Activated naive CD4-positive, alpha-beta T cell treated with anti-CD3 and anti-CD28 coated beads for 36 hours (primary cell): Measurements from ENCODE around the gene TMEM150B. TPM values are rescaled to one million over a fixed set of nuclear protein-coding genes. Genes with fewer than 3 reads are reported as not detected.

Experiments used
- CTCF ChIA-PET: fragments of 350-600 bp; sonication (Branson Sonifier 250); formaldehyde crosslinking; loops from one replicate; lab custom pipeline; 2021; ENCODE audit warnings: antibody characterized with exemption; lab: Charles Lee
- DNase-seq: peaks from one replicate; pipeline ENCODE4 v3.0.0-alpha.2; 2020
- H3K27ac Mint-ChIP-seq: one replicate; pipeline ENCODE4 v1.8.0; 2021; ENCODE audit warnings: mild to moderate bottlenecking, mixed read lengths
- H3K27me3 Mint-ChIP-seq: one replicate; pipeline ENCODE4 v1.8.0; 2021; ENCODE audit warnings: low read depth, mixed read lengths
- H3K36me3 Mint-ChIP-seq: one replicate; pipeline ENCODE4 v1.8.0; 2021; ENCODE audit warnings: low read depth, mixed read lengths
- H3K4me1 Mint-ChIP-seq: one replicate; pipeline ENCODE4 v1.8.0; 2021; ENCODE audit warnings: low read depth, mixed read lengths
- H3K4me3 Mint-ChIP-seq: one replicate; pipeline ENCODE4 v1.8.0; 2021; ENCODE audit warnings: mild to moderate bottlenecking, moderate library complexity, mixed read lengths
- H3K9me3 Mint-ChIP-seq: one replicate; pipeline ENCODE4 v1.8.0; 2021; ENCODE audit warnings: mixed read lengths
- intact Hi-C: fragments of 100-400 bp; cut with micrococcal nuclease; formaldehyde crosslinking; loops from one replicate; pipeline ENCODE4 v1.15.1; 2023
- total RNA-seq, 2 experiments: library from RNA; stranded (reverse); gene quantifications; one replicate each; pipeline ENCODE4 v1.2.3, GENCODE V29; 2021

TMEM150B gene
- total RNA-seq, 2 experiments from 2014 or later: not detected

GRCh38 chr19:55320844-55321419, 4.2 kb downstream of the TMEM150B start:
- peaks cover 6% of the 10 kb centered on the region for H3K27me3 Mint-ChIP-seq
- no peaks in the 10 kb centered on the region for H3K4me1 Mint-ChIP-seq
- H3K27ac Mint-ChIP-seq: no peak overlapping the region
- no peaks in the 10 kb centered on the region for H3K9me3 Mint-ChIP-seq
- intact Hi-C loops: no loop called here
- no peaks in the 10 kb centered on the region for H3K36me3 Mint-ChIP-seq
- DNase-seq: no peak
- CTCF ChIA-PET: interaction anchor here (0.9 to 2.4 kb wide), 2 partner anchors 19 to 29 kb away, joined by 3 to 7 read pairs; no protein-coding TSS in a partner anchor
- H3K4me3 Mint-ChIP-seq: no peak overlapping the region

- intact Hi-C loops: no loop called here
- no peaks in the 10 kb centered on the region for H3K9me3 Mint-ChIP-seq
- no peaks in the 10 kb centered on the region for H3K4me1 Mint-ChIP-seq
- no peak overlapping the region for H3K4me3 Mint-ChIP-seq
- no peak overlapping the region for H3K27ac Mint-ChIP-seq
- no peaks in the 10 kb centered on the region for H3K36me3 Mint-ChIP-seq
- CTCF ChIA-PET: interaction anchor here (0.6 kb wide), 1 partner anchor 38 kb away, joined by 5 read pairs; no protein-coding TSS in a partner anchor
- peaks cover 6% of the 10 kb centered on the region for H3K27me3 Mint-ChIP-seq
- DNase-seq: no peak
Observed at GRCh38 chr19:55319785-55320184, 5.4 kb downstream of the TMEM150B start.

GRCh38 chr19:55316646-55317045, 8.5 kb downstream of the TMEM150B start:
- Mint-ChIP-seq H3K27me3 (no peaks in the 10 kb centered on the region), H3K4me1 (no peaks in the 10 kb centered on the region), H3K27ac (no peak overlapping the region), H3K36me3 (no peaks in the 10 kb centered on the region), H3K4me3 (no peak overlapping the region), H3K9me3 (no peaks in the 10 kb centered on the region)
- CTCF ChIA-PET: interaction anchor here (0.6 kb wide), 2 partner anchors 24 to 26 kb away, joined by 3 to 4 read pairs; no protein-coding TSS in a partner anchor
- intact Hi-C loops: no loop called here
- DNase-seq: no peak

GRCh38 chr19:55315956-55316525, 9.1 kb downstream of the TMEM150B start:
- CTCF ChIA-PET: interaction anchor here (0.6 kb wide), 2 partner anchors 23 to 143 kb away, joined by 4 read pairs; no protein-coding TSS in a partner anchor
- Mint-ChIP-seq H3K27me3 (no peaks in the 10 kb centered on the region), H3K36me3 (no peaks in the 10 kb centered on the region), H3K4me3 (no peak overlapping the region), H3K9me3 (no peaks in the 10 kb centered on the region), H3K27ac (no peak overlapping the region), H3K4me1 (no peaks in the 10 kb centered on the region)
- intact Hi-C loops: no loop called here
- no peak for DNase-seq

GRCh38 chr19:55314396-55314795, 10.7 kb downstream of the TMEM150B start:
- CTCF ChIA-PET: no interaction called here
- DNase-seq: no peak
- Mint-ChIP-seq H3K36me3 (no peaks in the 10 kb centered on the region), H3K27me3 (no peaks in the 10 kb centered on the region), H3K4me3 (no peak overlapping the region), H3K4me1 (no peaks in the 10 kb centered on the region), H3K27ac (no peak overlapping the region), H3K9me3 (no peaks in the 10 kb centered on the region)
- intact Hi-C loops: no loop called here

GRCh38 chr19:55312621-55313512, 12.3 kb downstream of the TMEM150B start:
- intact Hi-C loops: no loop called here
- DNase-seq: no peak
- CTCF ChIA-PET: interaction anchor here (0.8 to 1.4 kb wide), 3 partner anchors 11 to 155 kb away, joined by 3 to 7 read pairs (median 3); no protein-coding TSS in a partner anchor
- Mint-ChIP-seq H3K36me3 (no peaks in the 10 kb centered on the region), H3K27me3 (no peaks in the 10 kb centered on the region), H3K27ac (no peak overlapping the region), H3K4me1 (no peaks in the 10 kb centered on the region), H3K9me3 (no peaks in the 10 kb centered on the region), H3K4me3 (no peak overlapping the region)

- no peaks in the 10 kb centered on the region for H3K4me1 Mint-ChIP-seq
- CTCF ChIA-PET: interaction anchor here (0.7 kb wide), 1 partner anchor 10 kb away, joined by 3 read pairs; no protein-coding TSS in a partner anchor
- no peak overlapping the region for H3K27ac Mint-ChIP-seq
- H3K9me3 Mint-ChIP-seq: no peaks in the 10 kb centered on the region
- no peaks in the 10 kb centered on the region for H3K27me3 Mint-ChIP-seq
- DNase-seq: no peak
- H3K4me3 Mint-ChIP-seq: no peak overlapping the region
- intact Hi-C loops: no loop called here
- H3K36me3 Mint-ChIP-seq: no peaks in the 10 kb centered on the region
Observed at GRCh38 chr19:55311797-55312196, 13.3 kb downstream of the TMEM150B start.

GRCh38 chr19:55311397-55311796, 13.7 kb downstream of the TMEM150B start:
- Mint-ChIP-seq H3K27me3 (no peaks in the 10 kb centered on the region), H3K4me1 (no peaks in the 10 kb centered on the region), H3K36me3 (no peaks in the 10 kb centered on the region), H3K9me3 (no peaks in the 10 kb centered on the region), H3K4me3 (no peak overlapping the region), H3K27ac (no peak overlapping the region)
- intact Hi-C loops: no loop called here
- DNase-seq: no peak
- CTCF ChIA-PET: interaction anchor here (0.7 kb wide), 1 partner anchor 10 kb away, joined by 3 read pairs; no protein-coding TSS in a partner anchor

- intact Hi-C loops: no loop called here
- Mint-ChIP-seq H3K9me3 (no peaks in the 10 kb centered on the region), H3K27ac (no peak overlapping the region), H3K36me3 (no peaks in the 10 kb centered on the region), H3K4me1 (no peaks in the 10 kb centered on the region), H3K4me3 (no peak overlapping the region), H3K27me3 (no peaks in the 10 kb centered on the region)
- DNase-seq: no peak
- CTCF ChIA-PET: no interaction called here
Observed at GRCh38 chr19:55310498-55310897, 14.6 kb downstream of the TMEM150B start.

GRCh38 chr19:55309448-55309847, 15.7 kb downstream of the TMEM150B start:
- CTCF ChIA-PET: interaction anchor here (0.7 kb wide), 1 partner anchor 8 kb away, joined by 3 read pairs; no protein-coding TSS in a partner anchor
- Mint-ChIP-seq H3K27ac (no peak overlapping the region), H3K36me3 (no peaks in the 10 kb centered on the region), H3K27me3 (no peaks in the 10 kb centered on the region), H3K4me1 (peaks cover 2% of the 10 kb centered on the region), H3K4me3 (no peak overlapping the region), H3K9me3 (no peaks in the 10 kb centered on the region)
- no peak for DNase-seq
- intact Hi-C loops: no loop called here

- Mint-ChIP-seq H3K4me1 (peaks cover 2% of the 10 kb centered on the region), H3K4me3 (no peak overlapping the region), H3K27ac (no peak overlapping the region), H3K27me3 (no peaks in the 10 kb centered on the region), H3K9me3 (no peaks in the 10 kb centered on the region), H3K36me3 (no peaks in the 10 kb centered on the region)
- intact Hi-C loops: no loop called here
- no peak for DNase-seq
- CTCF ChIA-PET: interaction anchor here (1.0 kb wide), 1 partner anchor 16 kb away, joined by 3 read pairs; no protein-coding TSS in a partner anchor
Observed at GRCh38 chr19:55308281-55308680, 16.9 kb downstream of the TMEM150B start.

GRCh38 chr19:55306712-55307111, 18.4 kb downstream of the TMEM150B start:
- intact Hi-C loops: no loop called here
- CTCF ChIA-PET: interaction anchor here (1.2 kb wide), 2 partner anchors 13 to 147 kb away, joined by 3 read pairs; no protein-coding TSS in a partner anchor
- no peak for DNase-seq
- Mint-ChIP-seq H3K4me3 (no peak overlapping the region), H3K4me1 (peaks cover 6% of the 10 kb centered on the region), H3K36me3 (no peaks in the 10 kb centered on the region), H3K27me3 (no peaks in the 10 kb centered on the region), H3K27ac (no peak overlapping the region), H3K9me3 (no peaks in the 10 kb centered on the region)
